Measurements from ENCODE around the gene ZNF768. TPM values are rescaled to one million over a fixed set of nuclear protein-coding genes. Genes with fewer than 3 reads are reported as not detected.

Gene ZNF768
- total and polyA plus RNA-seq, 2 donors from 2014 or later: 36.2 to 46.9 TPM

DNA sequence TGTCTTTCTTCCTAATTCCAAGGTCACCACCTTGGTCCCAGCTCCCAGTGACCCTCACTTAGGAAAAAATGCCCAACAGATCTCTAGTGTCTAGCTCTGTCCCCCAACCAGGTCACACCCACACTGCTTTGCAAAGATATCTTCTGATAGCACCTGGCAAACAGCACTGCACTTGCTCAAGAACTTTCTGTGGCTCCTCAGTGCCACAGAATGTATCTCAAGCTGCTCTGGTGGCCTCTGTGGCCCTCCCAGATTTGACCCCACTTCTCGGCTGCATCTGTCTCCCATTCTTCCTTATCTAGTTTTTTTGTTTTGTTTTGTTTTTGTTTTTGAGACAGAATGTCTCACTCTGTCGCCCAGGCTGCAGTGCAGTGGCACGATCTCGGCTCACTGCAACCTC lies 40.2 kb upstream of the ZNF768 start:
- FAIRE-seq (no peak), DNase-seq (no peak)
- no peaks in the 10 kb centered on the region for H3K27me3 ChIP-seq (ENCODE audit: control insufficient read depth, insufficient read depth, low read length)
- H3K4me3 ChIP-seq (ENCODE audit: low read length in 3 of 3): no peak overlapping the region
- no peaks in the 10 kb centered on the region for H3K36me3 ChIP-seq (ENCODE audit: control insufficient read depth in 2 of 3, insufficient read depth in 3 of 3, low read length in 3 of 3)
- no peak overlapping the region for H3K9ac ChIP-seq (ENCODE audit: low read length in 3 of 3)
- intact Hi-C loops (cut with DNase I): no loop called here
- no peak overlapping the region for H3K27ac ChIP-seq (ENCODE audit: low read depth in 2 of 2, low read length in 2 of 2)
- TF ChIP-seq, protein P1, sequence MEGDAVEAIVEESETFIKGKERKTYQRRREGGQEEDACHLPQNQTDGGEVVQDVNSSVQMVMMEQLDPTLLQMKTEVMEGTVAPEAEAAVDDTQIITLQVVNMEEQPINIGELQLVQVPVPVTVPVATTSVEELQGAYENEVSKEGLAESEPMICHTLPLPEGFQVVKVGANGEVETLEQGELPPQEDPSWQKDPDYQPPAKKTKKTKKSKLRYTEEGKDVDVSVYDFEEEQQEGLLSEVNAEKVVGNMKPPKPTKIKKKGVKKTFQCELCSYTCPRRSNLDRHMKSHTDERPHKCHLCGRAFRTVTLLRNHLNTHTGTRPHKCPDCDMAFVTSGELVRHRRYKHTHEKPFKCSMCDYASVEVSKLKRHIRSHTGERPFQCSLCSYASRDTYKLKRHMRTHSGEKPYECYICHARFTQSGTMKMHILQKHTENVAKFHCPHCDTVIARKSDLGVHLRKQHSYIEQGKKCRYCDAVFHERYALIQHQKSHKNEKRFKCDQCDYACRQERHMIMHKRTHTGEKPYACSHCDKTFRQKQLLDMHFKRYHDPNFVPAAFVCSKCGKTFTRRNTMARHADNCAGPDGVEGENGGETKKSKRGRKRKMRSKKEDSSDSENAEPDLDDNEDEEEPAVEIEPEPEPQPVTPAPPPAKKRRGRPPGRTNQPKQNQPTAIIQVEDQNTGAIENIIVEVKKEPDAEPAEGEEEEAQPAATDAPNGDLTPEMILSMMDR (IDR thresholded peaks at IDR 0.05; ENCODE audit: borderline replicate concordance, extremely low read depth, insufficient read depth): no peak
- H3K4me1 ChIP-seq (ENCODE audit: control insufficient read depth in 2 of 3, insufficient read depth in 2 of 3, low read depth in 1 of 3, low read length in 3 of 3): peaks cover 0 to 9% (median 2%) of the 10 kb centered on the region in 3 donors
- no peaks in the 10 kb centered on the region for H3K9me3 ChIP-seq (ENCODE audit: control insufficient read depth in 2 of 3, insufficient read depth in 1 of 3, low read length in 3 of 3)

DNA sequence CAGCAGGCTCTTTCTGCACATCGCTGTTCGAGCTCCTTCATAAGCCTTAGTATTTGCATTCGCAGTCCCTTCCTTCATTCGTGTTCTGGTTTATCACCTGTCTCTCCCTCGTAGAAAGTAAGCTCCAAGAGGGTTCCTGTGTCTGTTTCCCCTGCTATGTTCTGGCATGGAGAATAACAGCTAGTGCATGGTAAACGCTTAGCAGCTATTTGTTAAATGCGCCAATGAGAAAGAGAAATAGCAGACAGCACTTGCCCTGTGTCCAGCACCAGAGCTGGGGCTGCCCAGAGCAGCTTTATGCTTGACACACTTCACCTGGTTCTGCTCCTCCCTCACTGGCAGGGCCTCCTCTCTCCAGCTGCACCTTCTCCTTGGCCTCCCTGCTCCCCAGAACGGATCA lies 39.6 kb upstream of the ZNF768 start:
- Histone ChIP-seq H3K36me3 (ENCODE audit: control insufficient read depth in 2 of 3, insufficient read depth in 3 of 3, low read length in 3 of 3) (no peaks in the 10 kb centered on the region), H3K9me3 (ENCODE audit: control insufficient read depth in 2 of 3, insufficient read depth in 1 of 3, low read length in 3 of 3) (no peaks in the 10 kb centered on the region), H3K4me3 (ENCODE audit: low read length in 3 of 3) (no peak overlapping the region), H3K4me1 (ENCODE audit: control insufficient read depth in 2 of 3, insufficient read depth in 2 of 3, low read depth in 1 of 3, low read length in 3 of 3) (peaks cover 0 to 9% (median 2%) of the 10 kb centered on the region in 3 donors), H3K27me3 (ENCODE audit: control insufficient read depth, insufficient read depth, low read length) (no peaks in the 10 kb centered on the region), H3K9ac (ENCODE audit: low read length in 3 of 3) (no peak overlapping the region), H3K27ac (ENCODE audit: low read depth in 2 of 2, low read length in 2 of 2) (no peak overlapping the region)
- peak in 1 of 5 donors; percentile 40 for DNase-seq
- intact Hi-C loops (cut with DNase I): no loop called here
- no peak for FAIRE-seq
- TF ChIP-seq, protein P1 (IDR thresholded peaks at IDR 0.05; ENCODE audit: borderline replicate concordance, extremely low read depth, insufficient read depth): no peak

DNA sequence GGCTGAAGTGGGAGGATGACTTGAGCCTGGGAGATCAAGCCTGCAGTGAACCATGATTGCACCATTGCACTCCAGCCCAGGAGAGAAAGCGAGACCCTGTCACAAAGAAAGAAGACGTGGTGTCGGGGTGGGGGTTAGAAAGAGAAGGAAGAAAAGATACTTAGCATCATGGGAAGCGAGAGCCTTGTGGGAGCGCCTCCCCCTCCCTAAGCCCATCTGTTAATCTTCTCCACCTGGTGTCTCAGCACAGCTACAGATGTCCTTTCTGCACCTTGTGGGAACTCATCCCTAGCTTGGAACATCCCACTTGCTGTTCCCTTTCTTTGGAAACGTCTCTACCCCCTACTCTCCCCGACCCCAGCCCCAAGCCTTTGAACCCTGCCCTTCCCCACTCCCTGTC lies 39.2 kb upstream of the ZNF768 start:
- Histone ChIP-seq H3K27me3 (ENCODE audit: control insufficient read depth, insufficient read depth, low read length) (no peaks in the 10 kb centered on the region), H3K9me3 (ENCODE audit: control insufficient read depth in 2 of 3, insufficient read depth in 1 of 3, low read length in 3 of 3) (no peaks in the 10 kb centered on the region), H3K27ac (ENCODE audit: low read depth in 2 of 2, low read length in 2 of 2) (no peak overlapping the region), H3K36me3 (ENCODE audit: control insufficient read depth in 2 of 3, insufficient read depth in 3 of 3, low read length in 3 of 3) (no peaks in the 10 kb centered on the region), H3K4me3 (ENCODE audit: low read length in 3 of 3) (no peak overlapping the region), H3K4me1 (ENCODE audit: control insufficient read depth in 2 of 3, insufficient read depth in 2 of 3, low read depth in 1 of 3, low read length in 3 of 3) (peaks cover 0 to 9% (median 2%) of the 10 kb centered on the region in 3 donors), H3K9ac (ENCODE audit: low read length in 3 of 3) (no peak overlapping the region)
- intact Hi-C loops (cut with DNase I): no loop called here
- DNase-seq: no peak
- FAIRE-seq: no peak
- TF ChIP-seq, protein P1 (IDR thresholded peaks at IDR 0.05; ENCODE audit: borderline replicate concordance, extremely low read depth, insufficient read depth): no peak

DNA sequence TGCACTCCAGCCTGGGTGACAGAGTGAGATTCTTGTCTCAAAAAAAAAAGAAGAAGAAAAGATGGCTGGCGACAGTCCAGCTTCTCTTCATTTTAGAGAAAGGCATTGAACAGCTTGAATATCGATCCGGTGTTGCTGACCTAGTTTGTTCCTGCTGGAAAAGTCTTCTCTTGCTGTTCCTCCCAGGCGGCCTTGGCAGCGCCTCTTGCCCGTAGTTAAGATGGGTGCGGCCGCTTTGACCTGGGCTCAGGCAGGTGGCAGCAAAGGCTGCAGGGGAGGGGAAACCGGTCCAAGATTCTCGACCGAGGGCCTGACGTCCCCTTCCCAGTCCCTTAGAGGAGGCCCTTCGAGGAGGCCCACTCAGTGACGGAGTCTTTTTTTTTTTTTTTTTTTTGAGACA lies 35.7 kb upstream of the ZNF768 start:
- FAIRE-seq (no peak), DNase-seq (no peak)
- H3K36me3 ChIP-seq (ENCODE audit: control insufficient read depth in 2 of 3, insufficient read depth in 3 of 3, low read length in 3 of 3): no peaks in the 10 kb centered on the region
- TF ChIP-seq, protein P1 (IDR thresholded peaks at IDR 0.05; ENCODE audit: borderline replicate concordance, extremely low read depth, insufficient read depth): no peak
- intact Hi-C loops (cut with DNase I): no loop called here
- H3K27me3 ChIP-seq (ENCODE audit: control insufficient read depth, insufficient read depth, low read length): no peaks in the 10 kb centered on the region
- H3K4me3 ChIP-seq (ENCODE audit: low read length in 3 of 3): no peak overlapping the region
- no peak overlapping the region for H3K27ac ChIP-seq (ENCODE audit: low read depth in 2 of 2, low read length in 2 of 2)
- peaks cover 0 to 2% (median 0%) of the 10 kb centered on the region in 3 donors for H3K4me1 ChIP-seq (ENCODE audit: control insufficient read depth in 2 of 3, insufficient read depth in 2 of 3, low read depth in 1 of 3, low read length in 3 of 3)
- H3K9me3 ChIP-seq (ENCODE audit: control insufficient read depth in 2 of 3, insufficient read depth in 1 of 3, low read length in 3 of 3): no peaks in the 10 kb centered on the region
- no peak overlapping the region for H3K9ac ChIP-seq (ENCODE audit: low read length in 3 of 3)
